SK-N-DZ (cell line): ENCODE measurements around the gene SOX10.

ENCODE experiments used
- DNase-seq: peaks from one replicate; pipeline ENCODE4 v3.0.0-alpha.2; 2015; ENCODE audit warnings: low spot score

SOX10 gene

GRCh38 chr22:38016182-38017151 is 32.1 kb upstream of the SOX10 start:
- no peak for DNase-seq

GRCh38 chr22:38014083-38014482 is 29.7 kb upstream of the SOX10 start:
- no peak for DNase-seq

GRCh38 chr22:38012604-38013072 is 28.3 kb upstream of the SOX10 start:
- DNase-seq = no peak

DNA sequence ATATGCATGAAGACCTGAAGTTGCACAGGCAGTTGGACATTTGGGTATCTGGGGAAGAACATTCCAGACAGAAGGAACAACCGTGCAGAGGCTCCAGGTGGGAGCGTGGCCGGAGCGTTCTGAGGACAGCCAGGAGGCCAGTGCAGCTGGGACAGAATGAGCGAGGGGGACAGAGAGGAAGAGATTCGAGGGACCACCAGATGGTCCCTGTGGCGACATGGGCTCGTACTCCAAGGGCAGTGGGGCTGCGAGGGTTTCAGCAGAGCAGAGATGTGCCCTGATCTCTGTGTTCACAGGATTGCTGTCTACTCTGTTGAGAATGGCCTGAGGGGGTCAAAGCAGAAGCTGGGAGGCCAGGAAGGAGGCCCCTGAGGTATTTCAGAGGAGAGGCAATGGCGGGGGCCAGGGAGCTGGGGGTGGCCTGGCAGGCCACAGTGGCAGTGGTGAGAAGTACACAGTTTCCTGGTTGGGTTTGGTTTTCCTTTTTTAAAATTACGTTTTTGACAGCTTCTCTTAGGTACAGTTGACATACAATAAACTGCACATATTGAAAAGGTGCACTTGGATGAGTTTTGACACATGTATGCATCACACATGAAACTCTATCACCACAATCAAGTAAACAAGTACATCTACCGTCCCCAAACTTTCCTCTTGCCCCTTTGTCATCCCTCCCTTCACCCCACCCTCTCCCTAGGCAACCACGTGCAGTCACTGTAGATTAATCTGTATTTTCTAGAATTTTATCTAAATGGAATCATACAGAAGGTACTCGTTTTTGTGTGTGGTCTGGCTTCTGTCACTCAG is 24.8 kb upstream of the SOX10 start:
- DNase-seq = no peak

GRCh38 chr22:38007330-38007902 is 23.1 kb upstream of the SOX10 start:
- no peak for DNase-seq

- DNase-seq = no peak
These were observed 22.6 kb upstream of the SOX10 start for GRCh38 chr22:38006906-38007305.

DNA sequence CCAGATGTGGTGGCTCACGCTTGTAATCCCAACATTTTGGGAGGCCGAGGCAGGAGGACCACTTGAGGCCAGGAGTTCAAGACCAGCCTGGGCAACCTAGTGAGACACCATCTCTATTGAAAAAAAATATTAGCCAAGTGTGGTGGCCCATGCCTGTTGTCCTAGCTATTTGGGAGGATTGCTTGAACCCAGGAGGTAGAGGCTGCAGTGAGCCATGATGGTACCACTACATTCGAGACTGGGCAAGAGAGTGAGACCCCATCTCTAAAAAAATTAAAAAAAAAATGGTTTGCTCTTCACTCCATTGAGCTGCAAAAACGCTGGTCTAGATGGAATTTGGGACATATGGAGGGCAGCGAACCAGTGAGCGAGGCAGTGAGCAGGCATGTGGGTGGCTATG is 21.6 kb upstream of the SOX10 start:
- DNase-seq = no peak

- DNase-seq = no peak
These were observed 15.4 kb upstream of the SOX10 start for GRCh38 chr22:37999640-38000272.

DNA sequence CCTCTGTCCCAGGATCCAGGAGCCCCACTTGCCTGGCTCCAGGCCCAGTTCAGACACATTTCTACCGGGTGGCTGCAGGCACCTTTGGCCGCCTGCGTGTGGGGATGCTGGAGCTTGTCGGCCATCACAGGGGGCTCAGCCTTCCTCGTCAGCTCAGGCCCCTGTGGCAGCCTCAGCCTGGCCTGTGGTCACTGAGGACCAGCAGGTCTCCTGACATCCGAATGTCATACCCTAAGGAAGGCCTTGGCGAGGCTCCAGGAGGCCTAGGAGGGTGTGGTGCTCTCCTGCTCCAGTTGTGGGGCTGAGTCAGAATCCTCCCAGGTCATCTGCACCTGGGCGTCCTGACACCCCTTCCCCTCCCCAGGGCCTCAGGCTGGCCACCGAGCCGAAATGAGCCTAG is 14.9 kb upstream of the SOX10 start:
- no peak for DNase-seq

GRCh38 chr22:37998543-37998942 is 14.2 kb upstream of the SOX10 start:
- no peak for DNase-seq

DNA sequence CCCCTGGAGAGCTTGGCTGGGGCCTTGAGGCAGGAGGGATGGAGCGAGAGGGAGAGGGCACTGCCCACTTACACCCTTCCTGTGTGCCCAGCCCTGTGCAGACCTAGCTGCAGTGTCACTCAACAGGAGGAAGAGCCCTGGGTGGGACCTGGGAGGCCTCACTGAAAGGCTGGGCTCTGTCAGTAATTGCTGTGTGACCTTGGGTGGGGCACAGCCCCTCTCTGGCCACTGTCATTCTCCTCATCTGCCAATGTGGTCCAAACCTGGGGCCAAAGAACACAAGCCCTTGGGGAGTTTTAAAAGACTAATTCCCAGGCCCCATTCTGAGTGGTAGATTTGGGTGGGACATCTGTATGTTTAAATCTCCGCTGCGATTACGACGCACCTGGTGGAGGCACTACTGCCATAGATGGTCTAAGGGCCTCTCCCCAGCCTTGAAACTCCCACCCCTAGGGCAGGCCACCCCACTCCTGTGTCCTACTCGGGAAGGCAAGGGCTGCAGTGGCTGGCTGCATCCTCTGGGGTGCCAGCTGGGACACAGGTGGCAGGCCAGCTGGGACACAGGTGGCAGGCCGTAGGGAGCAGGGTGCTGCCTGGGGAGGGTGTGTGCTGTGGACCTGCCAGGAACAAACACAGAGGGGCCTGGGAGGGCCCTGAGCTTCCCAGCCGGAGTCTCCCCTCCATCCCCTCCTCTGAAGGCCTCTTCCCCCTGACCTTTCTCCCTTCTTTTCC is 12.3 kb upstream of the SOX10 start:
- no peak for DNase-seq

DNA sequence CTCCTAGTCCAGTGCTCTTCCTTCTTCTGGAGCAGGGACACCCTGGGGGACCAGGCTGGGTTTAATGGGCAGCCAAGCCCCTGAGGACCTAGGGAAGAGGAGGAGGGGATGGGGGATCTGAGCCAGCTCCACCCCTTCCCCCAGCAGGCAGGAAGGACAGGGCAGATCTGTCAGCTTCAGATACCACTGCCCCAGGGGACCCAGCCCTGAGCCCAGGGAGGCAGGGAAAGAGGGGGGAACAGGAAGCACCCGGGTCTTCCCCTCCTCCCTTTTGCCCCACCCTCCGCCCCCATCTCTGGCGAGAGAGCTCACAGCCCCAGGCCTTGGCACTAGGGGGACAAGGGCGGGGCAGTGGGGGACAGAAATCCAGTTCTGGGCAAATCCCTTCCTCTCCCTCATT is 11.7 kb upstream of the SOX10 start:
- DNase-seq = no peak

DNA sequence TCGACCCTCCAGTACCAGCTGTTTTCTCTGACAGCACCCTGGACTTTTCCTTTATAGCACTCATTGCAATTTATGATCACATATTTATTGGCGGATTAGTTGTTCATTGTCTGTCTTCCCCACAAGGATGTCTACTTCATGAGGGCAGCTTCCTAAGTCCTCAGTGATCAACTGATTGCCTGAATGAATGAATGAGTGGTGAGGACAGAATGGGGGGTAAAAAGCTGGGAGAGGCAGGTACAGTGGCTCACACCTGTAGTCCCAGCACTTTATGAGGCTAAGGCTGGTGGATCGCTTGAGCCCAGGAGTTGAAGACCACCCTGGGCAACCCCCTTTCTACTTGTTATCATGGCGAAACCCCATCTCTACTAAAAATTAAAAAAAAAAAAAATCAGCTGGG is 11.1 kb upstream of the SOX10 start:
- DNase-seq = no peak

DNA sequence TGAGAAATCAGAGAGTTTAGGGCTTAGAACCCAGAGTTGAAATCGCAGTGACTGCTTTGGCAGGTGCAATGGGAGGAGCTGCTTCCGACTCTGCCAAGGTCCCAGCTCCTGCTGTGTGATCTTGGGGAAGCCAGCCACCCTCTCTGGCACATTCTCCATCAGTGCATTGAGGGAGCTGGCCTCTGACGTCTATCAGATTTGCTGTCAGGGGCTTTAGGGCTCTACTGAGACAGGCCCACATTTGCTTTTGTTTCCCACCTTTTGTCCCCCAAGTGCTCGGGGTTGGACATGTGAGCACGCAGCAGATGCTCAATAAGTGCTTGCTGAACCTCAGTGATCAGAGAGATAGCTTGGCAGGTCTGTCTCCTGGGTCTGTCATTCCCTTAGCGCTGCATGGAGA is 10.6 kb upstream of the SOX10 start:
- DNase-seq = no peak

GRCh38 chr22:37994049-37994448 is 9.7 kb upstream of the SOX10 start:
- DNase-seq = no peak

DNA sequence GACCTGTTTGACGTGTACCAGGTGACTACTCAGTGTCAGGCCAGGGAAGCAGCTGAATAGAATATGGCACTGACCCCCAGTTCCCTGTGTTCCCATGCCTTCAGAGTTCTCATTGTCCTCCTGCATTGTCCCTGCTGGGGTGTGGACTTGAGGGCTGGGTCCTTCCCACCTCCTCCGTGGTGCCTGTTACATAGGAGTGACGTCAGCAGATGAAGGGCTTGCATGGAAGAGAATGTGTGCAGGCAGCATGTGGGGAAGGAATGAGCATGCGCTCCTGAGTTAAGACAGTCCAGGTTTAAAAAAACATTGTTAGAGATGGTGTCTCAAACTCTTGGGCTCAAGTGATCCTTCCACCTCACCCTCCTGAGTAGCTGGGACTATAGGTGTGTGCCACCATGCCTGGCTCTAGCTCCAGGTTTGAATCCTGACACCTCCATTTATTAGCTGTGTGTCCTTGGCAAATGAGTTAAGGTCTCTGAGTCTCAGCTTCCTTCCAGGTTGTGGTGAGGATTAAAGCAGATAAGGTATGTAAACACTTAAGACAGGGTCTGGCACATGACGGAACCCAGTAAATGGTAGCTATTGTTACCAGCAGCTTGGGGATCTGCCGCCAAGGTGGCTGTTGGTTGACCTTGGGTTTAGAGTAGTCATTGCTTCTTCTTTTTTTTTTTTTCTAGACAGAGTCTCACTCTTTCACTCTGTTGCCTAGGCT is 7.5 kb upstream of the SOX10 start:
- no peak for DNase-seq

DNA sequence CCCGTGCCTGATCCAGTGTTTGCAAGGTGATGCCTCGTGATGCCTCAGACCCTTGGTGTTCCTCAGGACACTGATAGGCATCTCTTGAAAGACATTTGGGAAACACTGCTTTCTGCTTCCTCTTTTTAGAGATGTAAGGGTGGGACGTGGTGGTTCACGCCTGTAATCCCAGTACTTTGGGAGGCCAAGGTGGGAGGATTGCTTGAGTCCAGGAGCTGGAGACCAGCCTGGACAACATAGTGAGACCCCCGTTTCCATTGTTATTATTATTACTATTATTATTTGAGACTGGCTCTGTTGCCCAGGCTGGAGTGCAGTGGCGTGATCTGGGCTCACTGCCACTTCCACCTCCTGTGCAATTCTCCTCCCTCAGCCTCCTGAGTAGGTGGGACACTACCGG is 6.5 kb upstream of the SOX10 start:
- DNase-seq = no peak

- DNase-seq = no peak
These were observed 5.9 kb upstream of the SOX10 start for GRCh38 chr22:37990301-37990700.

DNA sequence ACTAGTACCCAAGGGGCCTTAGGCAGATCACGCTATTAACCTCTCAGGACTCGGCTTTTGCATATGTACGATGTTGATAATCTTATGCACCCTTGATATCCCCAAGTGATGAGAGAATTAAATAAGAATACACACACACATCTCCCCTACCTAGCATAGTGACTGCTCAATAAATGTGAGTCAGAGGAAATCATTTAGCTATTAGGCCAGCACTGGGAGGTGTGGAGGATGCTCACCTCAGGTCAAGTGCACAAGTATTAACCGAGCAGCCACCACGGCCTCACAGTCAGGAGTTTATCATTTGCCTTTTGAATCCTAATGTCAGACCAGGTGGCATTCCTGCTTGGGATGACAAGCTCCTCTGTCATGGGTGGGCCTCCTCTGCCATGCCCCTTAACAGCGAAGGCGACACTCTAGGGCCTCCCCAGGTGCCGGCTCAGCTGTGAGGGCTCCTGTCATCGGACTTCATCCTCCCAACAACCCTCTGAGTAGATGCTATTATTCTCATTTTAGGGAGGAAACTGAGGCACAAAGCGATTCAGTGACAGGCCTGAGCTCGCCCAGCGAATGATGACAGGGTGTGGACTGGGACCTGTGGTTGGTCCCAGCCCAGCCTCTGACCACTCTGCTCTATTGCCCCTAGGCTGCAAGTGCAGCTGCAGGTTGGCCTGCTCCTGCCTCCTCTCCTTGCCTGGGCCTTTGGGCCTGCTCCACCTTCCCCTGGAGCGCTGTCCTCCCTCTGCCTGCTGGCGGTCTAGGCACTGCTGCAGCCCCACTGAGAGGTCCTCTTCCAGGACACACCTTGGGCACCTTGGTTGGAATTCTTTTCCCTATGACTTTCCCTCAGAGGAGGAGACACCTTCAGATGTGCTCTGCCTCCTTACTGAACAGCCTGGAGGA is 5.0 kb upstream of the SOX10 start:
- DNase-seq = no peak
